Measurements from ENCODE around the gene LCE5A.
"Not testable (repeated sequence)": the region's sequence is repeated elsewhere in the genome, so short reads cannot be mapped to it uniquely, and the experiment has no call there.

LCE5A gene

GRCh38 chr1:152510503-152510902 is at the start of gene LCE5A:
Gene LCE5A, plus strand, starts transcription at chr1:152510803. Its CDS starts 732 bp downstream, at chr1:152511535.
- DNase-seq (ENCODE audit: low read depth in 2 of 2): no peak

- DNase-seq (ENCODE audit: low read depth in 2 of 2): peak; percentile 14 to 39
These were observed 49.1 kb upstream of the LCE5A start for GRCh38 chr1:152461544-152461943.

- DNase-seq (ENCODE audit: low read depth in 2 of 2): no peak
These were observed 48.0 kb upstream of the LCE5A start for GRCh38 chr1:152462636-152463035.

- no peak for DNase-seq (ENCODE audit: low read depth in 2 of 2)
These were observed 44.4 kb upstream of the LCE5A start for GRCh38 chr1:152466217-152466616.

GRCh38 chr1:152473887-152474537 is 36.6 kb upstream of the LCE5A start:
- DNase-seq (ENCODE audit: low read depth in 2 of 2): no peak

- DNase-seq (ENCODE audit: low read depth in 2 of 2): peak; percentile 33 to 35
These were observed 30.6 kb upstream of the LCE5A start for GRCh38 chr1:152479792-152480595.

- DNase-seq (ENCODE audit: low read depth in 2 of 2): no peak
These were observed 28.5 kb upstream of the LCE5A start for GRCh38 chr1:152481869-152482664.

- DNase-seq (ENCODE audit: low read depth in 2 of 2): no peak
These were observed 24.1 kb upstream of the LCE5A start for GRCh38 chr1:152486400-152487006.

GRCh38 chr1:152487871-152488270 is 22.7 kb upstream of the LCE5A start:
- no peak for DNase-seq (ENCODE audit: low read depth in 2 of 2)

- not testable (repeated sequence) for DNase-seq (ENCODE audit: low read depth in 2 of 2)
These were observed 19.1 kb upstream of the LCE5A start for GRCh38 chr1:152491537-152491936.

GRCh38 chr1:152495066-152495675 is 15.4 kb upstream of the LCE5A start:
- DNase-seq (ENCODE audit: low read depth in 2 of 2): no peak

- DNase-seq (ENCODE audit: low read depth in 2 of 2): no peak
These were observed 13.3 kb upstream of the LCE5A start for GRCh38 chr1:152497273-152497672.

- DNase-seq (ENCODE audit: low read depth in 2 of 2): no peak
These were observed 8.9 kb upstream of the LCE5A start for GRCh38 chr1:152501704-152502103.

GRCh38 chr1:152502496-152503180 is 8.0 kb upstream of the LCE5A start:
- DNase-seq (ENCODE audit: low read depth in 2 of 2): no peak

GRCh38 chr1:152505083-152505482 is 5.5 kb upstream of the LCE5A start:
- DNase-seq (ENCODE audit: low read depth in 2 of 2): no peak

GRCh38 chr1:152506899-152507498 is 3.6 kb upstream of the LCE5A start:
- no peak for DNase-seq (ENCODE audit: low read depth in 2 of 2)

- no peak for DNase-seq (ENCODE audit: low read depth in 2 of 2)
These were observed 993 bp downstream of the LCE5A start for GRCh38 chr1:152511596-152511995.

- no peak for DNase-seq (ENCODE audit: low read depth in 2 of 2)
These were observed 2.5 kb downstream of the LCE5A start for GRCh38 chr1:152513081-152513480.

GRCh38 chr1:152514715-152515433 is 4.3 kb downstream of the LCE5A start:
- no peak for DNase-seq (ENCODE audit: low read depth in 2 of 2)

GRCh38 chr1:152515434-152515783 is 4.8 kb downstream of the LCE5A start:
- no peak for DNase-seq (ENCODE audit: low read depth in 2 of 2)

All from stimulated activated CD8-positive, alpha-beta memory T cell treated with anti-CD3 and anti-CD28 coated beads, Interleukin-7, amount 100 ng/mL, for 4 hours (primary cell).